GM19463 (cell line): Measurements from ENCODE around the gene KRTAP21-3.
"Not testable (repeated sequence)": the region's sequence is repeated elsewhere in the genome, so short reads cannot be mapped to it uniquely, and the experiment has no call there.

Experiments used
- ATAC-seq: cut with Tn5 transposase; IDR thresholded peaks from one replicate; pipeline ENCODE4 v1.9.1; 2021; ENCODE audit warnings: mild to moderate bottlenecking, moderate library complexity; ENCODE audit not compliant: unreplicated experiment

KRTAP21-3 gene

DNA sequence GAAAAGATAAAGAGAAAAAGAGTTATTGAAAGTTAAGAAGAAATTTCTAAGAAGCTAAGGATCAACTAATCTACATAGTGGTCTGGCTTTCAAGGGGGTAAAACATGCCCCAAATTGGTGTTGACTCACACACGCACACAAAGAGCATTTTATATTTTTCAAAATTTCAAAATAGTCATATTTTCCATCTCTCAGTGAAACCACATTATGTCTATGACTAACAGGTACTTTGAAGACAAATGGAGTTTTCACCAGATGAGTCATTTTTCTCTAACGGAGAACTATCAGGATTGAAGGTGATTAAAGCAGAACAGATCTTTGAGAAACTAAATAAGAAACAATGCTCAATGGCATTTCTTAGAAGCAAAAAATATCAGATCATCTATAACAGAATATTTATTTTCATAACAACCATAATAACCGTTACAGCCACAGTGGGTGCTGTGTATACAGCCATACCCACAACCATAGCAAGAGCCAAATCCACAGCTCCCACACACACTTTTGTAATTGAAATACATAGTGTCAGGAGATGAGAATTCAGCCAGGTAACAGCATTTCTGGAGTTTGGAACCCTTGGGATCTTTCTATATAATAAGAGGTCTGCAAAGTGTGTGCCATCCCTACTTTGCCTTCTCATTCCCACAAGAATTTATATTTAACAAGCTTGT, at the start of gene KRTAP21-3:
Gene KRTAP21-3, minus strand, starts transcription at position 539 of the 671 bp plus-strand sequence. Its CDS starts 18 bp downstream, at position 521.
- peak; percentile 65 for ATAC-seq

GRCh38 chr21:30760776-30761175, 42.2 kb upstream of the KRTAP21-3 start:
- ATAC-seq = no peak

- no peak for ATAC-seq
Observed at GRCh38 chr21:30758306-30758705, 39.7 kb upstream of the KRTAP21-3 start.

DNA sequence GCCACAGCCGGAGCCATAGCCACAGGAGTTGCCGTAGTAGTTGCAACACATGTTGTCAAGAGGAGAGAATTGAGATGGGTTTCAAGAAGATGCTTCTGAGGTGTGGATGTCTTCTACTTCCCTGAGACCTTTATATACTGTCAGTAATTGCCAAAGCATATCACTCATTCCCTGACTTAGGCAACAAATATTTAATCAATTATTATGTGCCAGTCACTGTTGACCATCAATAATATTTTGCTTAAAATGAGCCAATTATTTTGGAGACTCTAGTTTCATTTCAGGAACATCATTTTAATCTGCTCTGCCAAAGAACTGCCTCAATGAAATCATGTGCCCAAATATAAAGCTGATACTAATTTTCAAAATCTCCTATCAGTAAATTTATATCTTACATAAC, 36.8 kb upstream of the KRTAP21-3 start, which contains the start of gene KRTAP21-1:
Gene KRTAP21-1, minus strand, starts transcription at position 101 of the 400 bp plus-strand sequence. Its CDS starts 50 bp downstream, at position 51.
- ATAC-seq = not testable (repeated sequence)

DNA sequence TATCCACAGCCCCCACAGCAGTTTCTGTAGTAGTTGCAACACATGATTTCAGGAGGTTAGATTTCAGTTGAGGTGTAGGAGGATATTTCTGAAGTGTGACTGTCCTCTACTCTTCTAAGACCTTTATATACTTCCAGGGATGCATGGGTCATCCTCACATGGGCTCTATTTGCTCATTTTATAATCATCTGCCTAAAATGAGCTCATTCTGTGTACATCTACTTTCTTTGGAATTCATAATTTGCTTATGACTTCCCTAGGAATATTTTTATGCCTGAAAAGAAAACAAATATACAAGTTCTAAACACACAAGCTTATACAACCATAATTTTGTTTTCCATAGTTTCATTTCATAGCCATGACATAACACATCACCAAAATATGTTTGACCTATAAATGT, 28.6 kb upstream of the KRTAP21-3 start, which contains the start of gene KRTAP21-2:
Gene KRTAP21-2, minus strand, starts transcription at position 101 of the 400 bp plus-strand sequence. Its CDS starts 57 bp downstream, at position 44.
- ATAC-seq = no peak

DNA sequence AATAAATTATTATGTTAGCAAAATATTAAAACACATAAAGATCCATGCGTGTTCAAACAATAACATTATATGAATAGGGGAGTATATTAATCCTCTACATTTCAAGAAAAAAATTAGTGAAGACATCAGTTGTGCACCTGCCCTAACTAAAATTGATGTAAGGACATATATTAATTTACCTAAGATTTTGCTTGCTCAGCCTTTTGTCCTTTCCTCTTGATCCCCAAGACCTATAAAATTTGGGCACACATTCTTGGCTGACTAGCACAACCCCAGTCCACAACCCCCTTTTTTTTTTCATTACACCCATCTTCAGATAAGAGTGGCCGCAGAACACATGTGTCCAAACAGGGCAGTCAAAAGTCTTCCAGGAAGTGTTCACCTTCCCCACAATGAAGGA, 21.9 kb upstream of the KRTAP21-3 start:
- ATAC-seq = no peak

- ATAC-seq = no peak
Observed at GRCh38 chr21:30733026-30733425, 14.4 kb upstream of the KRTAP21-3 start.

DNA sequence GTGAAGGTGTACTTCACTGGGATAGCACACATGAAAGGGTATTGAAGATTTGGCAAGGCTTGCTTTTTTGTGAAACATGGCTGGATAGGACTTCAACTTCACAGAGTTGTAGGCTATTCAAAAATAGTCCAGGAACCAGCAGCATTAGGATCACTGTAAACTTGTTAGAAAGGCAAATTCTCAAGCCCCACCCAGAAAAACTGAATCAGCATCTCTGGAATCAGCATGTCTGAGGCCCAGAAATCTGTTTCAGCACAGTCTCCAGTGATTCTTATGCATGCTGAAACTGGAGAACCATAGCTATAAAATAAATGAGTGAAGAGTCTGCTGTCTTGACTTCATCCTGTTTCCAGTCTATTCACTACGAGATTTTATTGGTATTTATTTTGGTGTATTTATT, 8.1 kb upstream of the KRTAP21-3 start:
- ATAC-seq = no peak

DNA sequence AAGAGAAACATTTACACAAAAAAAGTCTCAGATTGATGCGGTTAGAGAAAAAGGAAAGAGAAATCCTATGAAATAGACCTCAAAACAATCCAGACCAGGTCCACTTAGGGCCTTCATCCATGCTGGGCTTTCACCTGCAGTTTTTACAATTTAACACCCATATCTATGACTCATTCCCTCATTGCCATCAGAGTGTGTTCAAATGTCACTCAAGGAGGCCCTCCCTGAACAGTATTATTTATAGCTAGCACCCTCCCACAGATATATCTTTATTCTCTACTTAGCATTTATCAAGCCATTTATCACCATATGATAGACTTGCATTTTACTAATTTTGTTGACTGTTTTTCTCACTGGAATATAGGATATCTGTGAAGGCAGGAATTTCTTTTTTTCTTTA, 824 bp upstream of the KRTAP21-3 start:
- peak; percentile 50 for ATAC-seq

DNA sequence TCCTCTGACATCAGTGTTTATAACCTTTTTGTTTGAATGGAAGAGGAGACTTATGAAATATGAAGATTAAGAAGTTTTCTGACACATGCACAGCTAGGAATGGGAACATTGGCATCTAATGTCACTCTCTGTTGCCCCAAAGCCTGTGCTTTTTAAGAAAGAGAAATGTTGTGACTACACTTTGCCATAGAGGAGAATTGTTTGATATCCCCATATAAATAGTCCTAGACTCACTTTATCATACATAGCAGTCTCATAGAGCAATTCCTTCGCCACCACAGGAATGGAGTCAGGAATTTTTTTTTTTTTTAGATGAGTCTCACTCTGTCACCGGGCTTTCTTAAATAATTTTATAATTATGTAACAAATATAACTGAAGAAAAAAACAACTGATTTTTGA, 1.5 kb downstream of the KRTAP21-3 start:
- no peak for ATAC-seq

GRCh38 chr21:30714946-30715345, 3.6 kb downstream of the KRTAP21-3 start:
- no peak for ATAC-seq

DNA sequence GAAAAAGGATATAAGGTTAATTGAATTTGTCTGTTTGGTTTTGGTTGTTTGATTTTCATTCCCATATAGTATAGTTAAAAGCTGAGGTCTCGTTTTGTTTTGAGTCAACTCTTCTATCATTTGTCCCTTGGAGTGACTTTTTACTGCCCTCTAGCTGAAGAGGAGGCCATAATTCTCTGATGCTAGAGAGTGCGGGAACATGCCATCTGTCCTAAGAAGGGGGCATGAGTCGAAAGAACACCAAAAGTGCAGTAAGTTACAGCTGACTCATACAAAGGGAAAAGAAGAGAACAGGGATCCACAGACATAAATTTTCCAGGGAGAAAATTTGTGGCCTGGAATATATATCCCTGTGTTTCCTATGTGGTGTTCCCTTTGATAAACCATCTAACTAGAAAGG, 4.1 kb downstream of the KRTAP21-3 start:
- ATAC-seq = no peak

DNA sequence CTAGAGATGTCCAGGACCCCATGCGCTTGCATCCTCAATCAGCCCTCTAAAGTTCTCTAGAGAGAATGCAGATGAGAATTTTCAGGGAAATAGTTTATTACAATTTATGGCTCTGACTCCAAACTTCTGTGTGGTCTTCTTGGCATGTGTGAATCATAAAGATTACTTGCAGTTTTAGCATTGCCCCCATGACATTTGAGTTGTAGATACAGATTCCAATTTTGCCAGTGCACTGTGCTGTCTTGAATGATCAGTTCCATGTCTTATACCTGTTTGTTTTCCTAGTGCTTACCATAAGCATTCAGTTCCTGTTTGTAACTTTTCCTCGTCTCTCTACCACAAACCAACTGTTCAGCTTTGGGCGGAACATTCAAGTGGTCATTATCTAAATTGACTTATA, 4.8 kb downstream of the KRTAP21-3 start:
- ATAC-seq = no peak

DNA sequence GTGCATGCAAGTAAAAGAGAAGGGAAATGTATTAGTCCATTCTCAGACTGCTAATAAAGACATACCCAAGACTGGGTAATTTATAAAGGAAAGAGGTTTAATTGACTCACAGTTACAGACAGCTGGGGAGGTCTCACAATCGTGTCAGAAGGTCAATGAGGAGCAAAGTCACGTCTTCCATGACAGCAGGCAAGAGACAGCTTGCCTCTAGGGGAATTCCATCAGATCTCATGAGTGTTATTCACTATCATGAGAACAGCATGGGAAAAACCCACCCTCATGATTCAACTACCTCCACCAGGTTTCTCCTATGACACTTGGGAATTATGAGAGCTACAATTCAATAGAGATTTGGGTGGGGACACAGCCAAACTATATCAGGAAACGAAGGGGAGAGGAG, 8.1 kb downstream of the KRTAP21-3 start:
- ATAC-seq = no peak

- ATAC-seq = no peak
Observed at GRCh38 chr21:30707409-30707808, 11.2 kb downstream of the KRTAP21-3 start.

- no peak for ATAC-seq
Observed at GRCh38 chr21:30695956-30696355, 22.6 kb downstream of the KRTAP21-3 start.

DNA sequence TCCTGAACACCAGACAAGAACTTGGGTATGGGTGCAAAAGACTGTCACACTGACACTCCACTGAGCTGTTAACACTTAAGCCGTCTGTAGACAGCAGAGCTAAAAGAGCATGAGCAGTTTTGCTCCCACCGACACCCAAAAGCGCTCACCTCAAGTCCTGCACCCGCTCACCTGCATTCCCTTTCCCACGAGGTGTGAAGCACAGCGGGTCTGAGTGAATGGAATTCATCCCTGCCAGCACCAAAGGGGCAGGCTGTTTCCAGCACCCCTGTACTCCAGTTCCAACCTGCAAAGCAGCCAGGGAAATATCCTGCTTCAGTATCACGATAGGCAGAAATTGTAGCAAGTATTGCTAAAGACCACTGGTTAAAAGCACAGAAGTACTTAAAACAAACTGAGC, 28.8 kb downstream of the KRTAP21-3 start:
- no peak for ATAC-seq

GRCh38 chr21:30684506-30684905, 34.1 kb downstream of the KRTAP21-3 start:
- no peak for ATAC-seq

DNA sequence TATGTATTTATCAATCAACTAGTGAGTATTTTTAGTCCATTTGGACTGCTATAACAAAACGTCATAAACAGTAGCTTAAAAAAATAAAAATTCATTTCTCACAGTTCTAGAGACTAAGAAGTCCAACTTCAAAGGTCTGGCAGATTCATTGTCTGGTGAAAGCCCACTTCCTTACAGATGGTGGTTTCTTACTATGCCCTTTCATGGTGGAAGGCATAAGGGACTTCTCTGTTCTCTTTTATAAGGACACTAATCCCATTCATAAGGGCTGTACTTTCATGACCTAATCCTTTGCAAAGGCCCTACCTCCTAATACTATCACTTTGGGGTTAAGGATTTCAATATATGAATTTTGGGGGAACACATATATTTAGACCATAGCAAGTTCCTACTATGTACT, 38.0 kb downstream of the KRTAP21-3 start:
- no peak for ATAC-seq

DNA sequence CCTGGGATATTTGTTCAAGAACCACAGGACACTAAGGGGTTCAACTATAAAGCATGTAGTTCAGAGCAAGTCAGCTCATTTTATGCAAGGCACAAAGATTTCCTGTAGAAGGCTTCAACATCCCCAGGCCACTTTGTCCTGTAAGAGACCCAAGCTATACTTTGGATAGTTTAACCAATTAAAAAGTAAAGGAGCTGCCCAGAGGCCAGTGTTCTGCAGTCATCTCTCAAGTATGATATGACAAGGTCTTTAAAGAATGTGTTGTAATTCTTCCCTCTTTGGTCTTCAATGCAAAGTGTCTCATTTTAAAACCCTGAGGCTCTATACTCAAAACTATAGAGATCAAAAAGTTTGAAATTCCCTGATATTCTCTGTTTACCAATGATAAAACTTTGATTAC, 41.8 kb downstream of the KRTAP21-3 start:
- no peak for ATAC-seq

DNA sequence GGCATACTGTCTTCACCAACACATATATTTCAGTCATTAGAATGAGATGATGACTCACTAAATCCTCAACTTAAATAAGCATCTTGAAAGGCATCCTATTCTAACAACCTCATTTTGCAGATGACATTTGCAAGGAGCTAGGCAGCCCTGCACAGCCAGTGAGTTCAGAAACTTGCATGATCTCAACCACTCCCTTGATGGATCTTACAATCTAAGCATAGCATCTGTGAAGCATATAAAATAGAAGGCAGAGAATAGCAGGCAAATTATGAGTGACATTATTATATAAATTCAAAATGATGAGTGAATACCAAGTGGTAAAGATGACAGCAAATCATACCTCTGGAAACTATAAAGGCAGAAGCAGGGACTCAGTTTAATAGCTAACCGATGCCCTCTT, 44.3 kb downstream of the KRTAP21-3 start:
- ATAC-seq = no peak

DNA sequence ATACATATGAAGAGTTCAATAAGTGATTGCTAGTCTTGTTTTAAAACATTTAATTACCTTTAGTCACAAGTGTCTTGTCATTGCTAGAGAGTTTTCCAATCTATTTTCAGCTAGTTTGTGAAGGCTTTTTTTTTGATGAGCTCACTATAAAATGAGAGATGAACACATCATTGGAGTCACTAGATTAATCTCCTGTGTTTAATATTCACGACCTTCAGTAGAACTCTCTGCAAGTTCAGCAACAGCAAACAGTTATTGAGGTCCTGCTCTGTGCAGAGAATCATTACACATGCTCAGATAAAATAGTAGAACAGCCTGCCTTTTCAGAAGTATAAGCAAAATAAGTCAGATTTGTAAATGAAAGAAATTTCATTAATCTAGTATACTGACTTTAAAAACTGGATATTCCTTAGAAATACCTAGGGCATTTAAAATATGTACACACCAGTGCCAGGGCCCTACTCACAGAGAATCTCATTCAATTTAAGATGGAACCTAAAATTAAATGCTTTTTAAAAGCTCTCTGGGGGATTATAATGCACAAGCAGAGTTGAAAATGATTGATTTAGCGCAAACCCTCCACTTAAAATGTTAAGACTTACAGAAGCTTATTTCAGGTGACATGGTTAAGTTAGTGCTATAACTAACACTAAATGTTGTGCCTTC, 45.5 kb downstream of the KRTAP21-3 start:
- no peak for ATAC-seq
